Measurements from ENCODE around the gene RNF213. TPM values are rescaled to one million over a fixed set of nuclear protein-coding genes. Genes with fewer than 3 reads are reported as not detected.

Gene RNF213
- total and polyA plus RNA-seq, 8 donors, result 21.9 to 94.7 (median 37.8) TPM

DNA sequence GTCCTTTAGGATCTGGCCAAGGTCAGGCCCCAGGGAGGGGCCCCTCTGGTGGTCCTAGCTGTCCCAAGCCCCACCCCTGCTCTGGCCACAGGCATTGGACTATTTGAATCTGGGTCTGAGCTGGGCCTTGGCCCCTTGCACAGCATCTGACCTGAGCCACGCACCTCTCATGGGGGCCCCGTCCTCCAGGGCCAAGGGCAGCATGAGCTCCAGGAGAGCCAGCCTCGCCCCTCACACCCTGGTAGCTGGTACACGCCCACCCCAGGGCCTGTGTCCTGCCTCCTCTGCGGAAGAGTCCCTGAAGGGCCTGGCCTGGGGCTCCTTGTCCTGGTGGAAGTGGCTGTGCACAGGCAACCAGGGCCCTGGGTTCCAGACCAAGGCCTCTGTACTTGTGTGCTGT is 178.2 kb downstream of the RNF213 start:
- H3K27me3 ChIP-seq, result no peaks in the 10 kb centered on the region
- no peak overlapping the region for H3K4me3 ChIP-seq
- no peak for TF ChIP-seq CTCF (IDR thresholded peaks at IDR 0.05)
- ATAC-seq (no peak), FAIRE-seq (no peak), DNase-seq (peak in 1 of 6 donors; percentile 63)
- H3K9me3 ChIP-seq, result no peaks in the 10 kb centered on the region
- H3K27ac ChIP-seq, result no peak overlapping the region
- intact Hi-C loops (cut with DNase I), result no loop called here
- WGBS, 2 donors, result 87 to 92% methylated on average over 5 of the region's 5 CpGs
- no peaks in the 10 kb centered on the region for H3K4me1 ChIP-seq
- no peaks in the 10 kb centered on the region for H3K36me3 ChIP-seq

- WGBS, 2 donors, result 76 to 81% methylated on average over 9 of the region's 9 CpGs
- FAIRE-seq, result no peak
- no peak for TF ChIP-seq CTCF (IDR thresholded peaks at IDR 0.05)
- Histone ChIP-seq H3K9me3 (no peaks in the 10 kb centered on the region), H3K27me3 (no peaks in the 10 kb centered on the region), H3K4me3 (no peak overlapping the region), H3K4me1 (no peaks in the 10 kb centered on the region), H3K36me3 (no peaks in the 10 kb centered on the region), H3K27ac (no peak overlapping the region)
- ATAC-seq, result no peak
- DNase-seq, result peak in 1 of 6 donors; percentile 52
- intact Hi-C loops (cut with DNase I), result no loop called here
These were observed 178.8 kb downstream of the RNF213 start for GRCh38 chr17:80439499-80439898.

GRCh38 chr17:80441133-80441578 is 180.5 kb downstream of the RNF213 start:
- Histone ChIP-seq H3K27me3 (no peaks in the 10 kb centered on the region), H3K4me1 (peaks cover 0 to 1% (median under 1%) of the 10 kb centered on the region in 3 donors), H3K4me3 (no peak overlapping the region), H3K36me3 (no peaks in the 10 kb centered on the region), H3K9me3 (no peaks in the 10 kb centered on the region), H3K27ac (no peak overlapping the region)
- no peak for FAIRE-seq
- intact Hi-C loops (cut with DNase I), result no loop called here
- DNase-seq, result peak in 1 of 6 donors; percentile 71
- no peak for TF ChIP-seq CTCF (IDR thresholded peaks at IDR 0.05)
- WGBS, 2 donors, result 61 to 63% methylated on average over 14 of the region's 14 CpGs
- peak in 2 of 4 donors; percentile 38 to 70 for ATAC-seq

GRCh38 chr17:80441598-80442322 is 181.1 kb downstream of the RNF213 start:
- Histone ChIP-seq H3K4me3 (no peak overlapping the region), H3K9me3 (no peaks in the 10 kb centered on the region), H3K4me1 (peaks cover 0 to 7% (median 6%) of the 10 kb centered on the region in 3 donors), H3K27me3 (no peaks in the 10 kb centered on the region), H3K27ac (no peak overlapping the region), H3K36me3 (no peaks in the 10 kb centered on the region)
- intact Hi-C loops (cut with DNase I), result no loop called here
- DNase-seq (peak in 1 of 6 donors; percentile 66), FAIRE-seq (no peak), ATAC-seq (no peak)
- no peak for TF ChIP-seq CTCF (IDR thresholded peaks at IDR 0.05)
- 88 to 91% methylated on average over 14 of the region's 14 CpGs for WGBS, 2 donors

- no peak for FAIRE-seq
- peaks cover 0 to 8% (median 6%) of the 10 kb centered on the region in 3 donors for H3K4me1 ChIP-seq
- peak in 1 of 6 donors; percentile 59 for DNase-seq
- intact Hi-C loops (cut with DNase I), result no loop called here
- H3K36me3 ChIP-seq, result no peaks in the 10 kb centered on the region
- H3K27ac ChIP-seq, result no peak overlapping the region
- H3K4me3 ChIP-seq, result no peak overlapping the region
- no peak for ATAC-seq
- no peaks in the 10 kb centered on the region for H3K9me3 ChIP-seq
- WGBS, 2 donors, result 86 to 92% methylated on average over 12 of the region's 12 CpGs
- no peaks in the 10 kb centered on the region for H3K27me3 ChIP-seq
- no peak for TF ChIP-seq CTCF (IDR thresholded peaks at IDR 0.05)
These were observed 181.6 kb downstream of the RNF213 start for GRCh38 chr17:80442323-80442659.
